BLaER1 (cell line): ENCODE data around the gene CRHR1.

ENCODE experiments used
- H3K27ac ChIP-seq: shearing (Covaris generic); formaldehyde crosslinking; 2 replicates; pipeline ENCODE4 v1.8.1; 2022
- H3K27me3 ChIP-seq: shearing (Covaris generic); formaldehyde crosslinking; 2 replicates; pipeline ENCODE4 v1.8.1; 2022
- H3K36me3 ChIP-seq: shearing (Covaris generic); formaldehyde crosslinking; 2 replicates; pipeline ENCODE4 v1.8.1; 2022
- H3K4me1 ChIP-seq: shearing (Covaris generic); formaldehyde crosslinking; 2 replicates; pipeline ENCODE4 v1.8.1; 2022
- H3K4me2 ChIP-seq: shearing (Covaris generic); formaldehyde crosslinking; 2 replicates; pipeline ENCODE4 v1.8.1; 2022
- H3K4me3 ChIP-seq: shearing (Covaris generic); formaldehyde crosslinking; 2 replicates; pipeline ENCODE4 v1.8.1; 2022
- H3K9ac ChIP-seq: shearing (Covaris generic); formaldehyde crosslinking; 2 replicates; pipeline ENCODE4 v1.8.1; 2022
- H3K9me3 ChIP-seq: shearing (Covaris generic); formaldehyde crosslinking; 2 replicates; pipeline ENCODE4 v1.8.1; 2022
- H4K20me1 ChIP-seq: shearing (Covaris generic); formaldehyde crosslinking; 2 replicates; pipeline ENCODE4 v1.8.1; 2022
- Cebpa-rat ChIP-seq: shearing (Covaris generic); IDR thresholded peaks from 2 replicates; pipeline ENCODE4 v1.8.1; 2022

CRHR1 gene

DNA sequence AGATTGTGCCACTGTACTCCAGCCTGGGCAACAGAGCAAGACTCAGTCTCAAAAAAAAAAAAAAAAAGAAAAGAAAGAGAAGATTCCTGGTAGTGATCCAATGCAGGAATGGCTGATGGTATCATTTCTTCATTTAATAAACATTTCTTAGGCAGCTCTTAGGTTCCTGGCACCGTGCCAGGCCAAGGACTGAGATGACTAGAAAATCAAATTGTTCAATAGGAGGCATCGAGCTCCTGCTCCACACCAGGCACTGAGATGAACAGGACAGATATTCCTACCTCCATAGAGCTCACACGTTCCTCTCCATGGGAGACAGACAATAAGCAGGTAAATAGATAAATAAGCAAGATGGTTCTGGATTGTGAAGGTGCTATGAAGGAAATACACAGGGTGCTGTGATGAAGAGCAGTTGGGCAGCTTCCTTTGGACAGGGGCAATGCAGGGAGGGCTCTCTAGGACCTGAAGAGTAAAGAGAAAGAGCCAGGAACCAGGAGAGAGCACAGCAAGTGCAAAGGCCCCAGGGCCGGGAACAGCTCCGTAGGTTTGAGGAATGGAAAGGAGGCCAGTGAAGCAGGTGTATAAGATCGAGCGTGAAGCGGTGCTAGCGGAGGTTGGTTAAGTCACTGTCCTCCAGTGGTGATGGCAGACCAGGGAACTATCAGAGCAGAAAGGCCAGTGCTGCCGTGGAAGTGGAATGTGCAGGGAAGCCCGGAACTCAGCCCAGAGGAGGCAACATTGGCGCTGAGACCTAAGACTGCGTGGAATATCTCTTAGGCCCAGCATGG is 26.5 kb upstream of the CRHR1 start:
- no peak overlapping the region for H3K9ac ChIP-seq
- H3K9me3 ChIP-seq = no peaks in the 10 kb centered on the region
- no peaks in the 10 kb centered on the region for H3K27me3 ChIP-seq
- H4K20me1 ChIP-seq = no peaks in the 10 kb centered on the region
- H3K4me3 ChIP-seq = no peak overlapping the region
- TF ChIP-seq Cebpa-rat = no peak
- no peak overlapping the region for H3K4me2 ChIP-seq
- H3K4me1 ChIP-seq = peaks cover 9% of the 10 kb centered on the region; the same call in 1 of the 2 replicates
- H3K36me3 ChIP-seq = no peaks in the 10 kb centered on the region
- no peak overlapping the region for H3K27ac ChIP-seq

DNA sequence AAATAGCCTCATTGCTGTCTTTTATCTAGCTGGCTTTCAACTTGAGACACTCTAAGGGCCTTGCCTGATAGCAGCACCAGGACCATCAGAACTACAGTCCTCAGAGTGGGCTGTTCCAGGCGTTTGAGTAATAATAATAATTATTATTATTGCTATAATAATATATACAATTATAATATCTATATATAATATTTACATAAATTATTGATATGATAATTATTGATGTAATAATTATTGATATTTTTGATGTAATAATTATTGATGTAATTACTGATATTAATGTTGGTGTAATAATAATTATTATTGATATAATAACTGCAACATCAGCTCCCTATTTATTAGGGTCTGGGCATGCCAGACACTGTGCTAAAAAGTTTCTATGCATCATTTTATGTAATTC is 25.6 kb upstream of the CRHR1 start:
- no peaks in the 10 kb centered on the region for H3K9me3 ChIP-seq
- peaks cover 9% of the 10 kb centered on the region; the same call in 1 of the 2 replicates for H3K4me1 ChIP-seq
- H3K4me3 ChIP-seq = no peak overlapping the region
- TF ChIP-seq Cebpa-rat = no peak
- H4K20me1 ChIP-seq = no peaks in the 10 kb centered on the region
- no peaks in the 10 kb centered on the region for H3K27me3 ChIP-seq
- H3K9ac ChIP-seq = no peak overlapping the region
- no peak overlapping the region for H3K4me2 ChIP-seq
- no peaks in the 10 kb centered on the region for H3K36me3 ChIP-seq
- no peak overlapping the region for H3K27ac ChIP-seq

DNA sequence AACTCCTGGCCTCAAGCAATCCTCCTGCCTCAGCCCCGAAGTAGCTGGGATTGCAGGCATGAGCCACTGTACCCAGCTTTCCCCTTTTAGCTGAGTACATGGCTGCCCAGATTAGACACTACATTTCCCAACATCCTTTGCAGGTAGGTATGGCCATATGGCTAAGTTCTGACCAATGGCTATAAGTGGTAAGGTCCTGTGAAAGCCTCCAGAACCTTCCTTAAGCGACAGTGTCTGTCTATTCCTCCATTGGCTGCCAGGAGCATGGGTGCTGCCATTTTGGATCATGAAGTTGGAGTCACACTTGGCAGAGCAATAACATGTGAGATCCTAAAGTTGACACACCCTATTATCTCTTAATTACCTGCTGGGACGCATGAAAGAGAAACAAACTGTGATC is 24.4 kb upstream of the CRHR1 start:
- Histone ChIP-seq H3K9ac (no peak overlapping the region), H3K9me3 (no peaks in the 10 kb centered on the region), H3K36me3 (no peaks in the 10 kb centered on the region), H3K4me3 (no peak overlapping the region), H3K27ac (no peak overlapping the region), H4K20me1 (no peaks in the 10 kb centered on the region), H3K4me1 (peaks cover 9% of the 10 kb centered on the region; the same call in 1 of the 2 replicates), H3K4me2 (no peak overlapping the region), H3K27me3 (no peaks in the 10 kb centered on the region)
- TF ChIP-seq Cebpa-rat = no peak

DNA sequence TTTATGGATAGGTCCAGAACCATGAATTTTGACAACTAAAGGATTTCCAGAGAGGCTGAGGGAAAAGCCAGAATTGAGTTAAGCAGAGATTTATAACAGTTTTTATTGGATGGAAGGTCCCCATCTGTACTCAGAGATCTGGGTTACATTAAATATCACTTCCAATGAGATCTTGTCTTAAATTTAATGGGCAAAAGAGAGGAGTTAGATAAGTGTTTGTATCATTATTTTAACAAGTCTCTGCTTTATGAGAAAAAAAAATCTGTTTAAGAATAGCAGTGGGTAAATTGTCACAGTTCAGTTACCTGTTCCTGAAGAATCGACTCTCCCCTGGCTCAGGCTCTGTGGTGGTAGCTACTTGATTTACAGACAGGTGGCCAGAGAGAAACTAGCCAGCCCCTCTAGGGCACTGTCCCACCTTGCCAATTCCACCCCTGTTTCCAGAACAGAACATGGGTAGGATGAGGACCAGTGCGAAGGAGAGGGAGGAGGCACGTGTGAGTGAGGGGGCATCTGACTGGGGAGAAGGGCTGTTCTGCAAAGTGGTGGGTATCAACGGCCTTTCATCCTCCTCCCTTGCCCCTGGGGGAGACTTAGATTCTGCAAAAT is 22.1 kb upstream of the CRHR1 start:
- TF ChIP-seq Cebpa-rat = no peak
- no peak overlapping the region for H3K27ac ChIP-seq
- no peak overlapping the region for H3K4me2 ChIP-seq
- H3K4me3 ChIP-seq = no peak overlapping the region
- no peaks in the 10 kb centered on the region for H3K36me3 ChIP-seq
- H4K20me1 ChIP-seq = no peaks in the 10 kb centered on the region
- no peaks in the 10 kb centered on the region for H3K9me3 ChIP-seq
- H3K9ac ChIP-seq = no peak overlapping the region
- no peaks in the 10 kb centered on the region; the same call in 1 of the 2 replicates for H3K4me1 ChIP-seq
- H3K27me3 ChIP-seq = no peaks in the 10 kb centered on the region

DNA sequence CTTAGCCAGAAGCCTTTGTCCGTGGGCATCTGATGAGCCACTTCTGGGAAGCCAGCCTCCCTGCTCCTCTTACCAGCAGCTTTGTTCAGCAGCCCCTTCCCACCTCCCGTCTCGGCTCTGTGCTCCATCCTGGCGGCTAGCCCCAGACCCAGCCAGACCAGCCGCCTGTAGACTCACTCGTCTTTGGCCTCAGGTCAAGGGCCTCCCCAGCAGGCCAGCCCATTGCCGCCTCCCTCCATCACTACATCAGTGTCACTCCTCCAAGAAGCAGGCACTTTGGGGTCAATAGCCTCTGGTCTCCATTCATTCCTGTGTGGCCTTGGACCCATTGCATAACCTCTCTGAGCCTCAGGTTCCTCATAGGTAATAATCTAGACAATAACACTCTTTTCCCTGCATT is 20.9 kb upstream of the CRHR1 start:
- Histone ChIP-seq H3K4me1 (no peaks in the 10 kb centered on the region; the same call in 1 of the 2 replicates), H3K27me3 (no peaks in the 10 kb centered on the region)

DNA sequence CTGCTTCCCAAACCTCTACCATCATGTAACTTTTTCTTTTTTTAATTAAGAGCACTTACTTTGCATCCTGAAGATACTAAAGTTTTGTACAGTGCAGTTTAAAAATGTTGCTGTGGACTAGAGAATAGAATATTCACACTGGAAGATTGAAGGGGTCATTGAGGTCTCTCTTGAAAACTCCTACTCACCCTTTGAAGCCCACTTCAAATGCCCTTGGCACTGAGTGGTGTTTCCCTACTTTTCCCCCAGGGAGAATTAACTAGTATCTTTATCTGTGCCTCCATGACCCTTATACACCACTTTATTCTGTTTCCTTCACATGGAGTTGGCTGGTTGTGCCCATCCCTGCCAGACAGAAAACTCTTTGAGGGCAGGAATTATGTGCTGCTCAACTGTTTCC is 19.6 kb upstream of the CRHR1 start:
- Histone ChIP-seq H3K9me3 (no peaks in the 10 kb centered on the region), H3K9ac (no peak overlapping the region), H3K36me3 (no peaks in the 10 kb centered on the region), H3K4me3 (no peak overlapping the region), H3K27ac (no peak overlapping the region), H4K20me1 (no peaks in the 10 kb centered on the region), H3K4me1 (no peaks in the 10 kb centered on the region; the same call in 1 of the 2 replicates), H3K4me2 (no peak overlapping the region), H3K27me3 (no peaks in the 10 kb centered on the region)
- no peak for TF ChIP-seq Cebpa-rat

More for the DNA sequence above, 20.9 kb upstream of the CRHR1 start:
- H3K36me3 ChIP-seq = no peaks in the 10 kb centered on the region
- no peak for TF ChIP-seq Cebpa-rat
- no peaks in the 10 kb centered on the region for H4K20me1 ChIP-seq
- no peaks in the 10 kb centered on the region for H3K9me3 ChIP-seq
- H3K27ac ChIP-seq = no peak overlapping the region
- H3K9ac ChIP-seq = no peak overlapping the region
- no peak overlapping the region for H3K4me3 ChIP-seq
- no peak overlapping the region for H3K4me2 ChIP-seq

DNA sequence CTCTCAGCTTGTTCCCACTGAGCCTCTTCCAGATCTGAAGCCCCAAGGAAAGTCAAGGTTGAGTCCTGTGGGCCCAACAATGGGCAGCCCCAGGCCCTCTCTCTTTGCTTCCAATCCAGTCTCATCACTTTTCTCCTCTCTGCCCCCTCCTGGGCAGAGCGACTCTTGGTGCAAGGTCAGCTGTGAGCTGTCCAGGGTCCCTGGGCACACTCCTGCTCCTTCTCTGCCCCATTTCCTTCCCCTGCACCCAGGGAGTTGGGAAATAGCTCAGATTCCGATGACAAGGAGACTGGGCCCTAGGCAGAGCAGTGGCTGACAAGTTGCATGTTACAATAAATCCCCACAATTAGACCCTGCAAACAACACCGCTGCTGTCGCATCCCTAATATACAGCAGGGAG is 16.1 kb upstream of the CRHR1 start:
- Histone ChIP-seq H3K9ac (no peak overlapping the region), H3K27me3 (no peaks in the 10 kb centered on the region), H3K4me1 (no peaks in the 10 kb centered on the region), H3K4me3 (no peak overlapping the region), H3K27ac (no peak overlapping the region), H3K9me3 (peaks cover 1% of the 10 kb centered on the region; the same call in 1 of the 2 replicates), H4K20me1 (no peaks in the 10 kb centered on the region), H3K36me3 (no peaks in the 10 kb centered on the region), H3K4me2 (no peak overlapping the region)
- TF ChIP-seq Cebpa-rat = no peak

DNA sequence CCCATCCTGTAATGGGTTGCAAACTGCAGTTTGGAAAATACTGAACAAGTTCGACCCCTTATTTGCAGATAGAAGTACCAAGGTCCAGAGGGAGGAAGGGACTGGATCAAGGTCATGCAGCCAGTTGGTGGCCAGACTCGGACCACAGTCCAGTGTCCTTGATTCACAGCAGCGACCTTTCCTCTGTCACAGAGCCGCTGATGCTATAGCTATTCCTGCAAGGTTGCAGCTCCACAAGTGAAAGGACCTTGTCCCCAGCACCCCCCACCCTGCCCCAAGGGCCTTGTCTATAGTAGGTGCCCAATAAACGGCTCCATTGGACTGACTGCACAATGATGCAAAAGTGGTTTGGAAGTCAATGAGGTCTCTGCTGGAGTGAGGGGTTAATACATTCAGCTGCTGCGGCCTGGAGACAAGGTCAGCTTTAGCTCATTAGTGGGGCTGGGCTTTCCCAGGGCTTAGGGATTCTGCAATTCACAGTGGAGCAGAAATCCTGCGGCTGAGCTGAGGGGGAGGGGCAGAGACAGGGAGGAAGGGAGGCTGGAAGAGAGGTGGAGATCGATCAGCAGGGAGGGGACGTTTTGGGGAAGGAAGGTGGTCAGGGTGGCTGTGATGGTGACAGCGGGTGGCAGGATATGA is 13.4 kb upstream of the CRHR1 start:
- no peak for TF ChIP-seq Cebpa-rat
- H3K36me3 ChIP-seq = no peaks in the 10 kb centered on the region
- no peak overlapping the region for H3K4me3 ChIP-seq
- H3K4me2 ChIP-seq = no peak overlapping the region
- peaks cover 4% of the 10 kb centered on the region; the same call in 1 of the 2 replicates for H3K9me3 ChIP-seq
- H3K27me3 ChIP-seq = no peaks in the 10 kb centered on the region
- no peaks in the 10 kb centered on the region for H3K4me1 ChIP-seq
- H4K20me1 ChIP-seq = no peaks in the 10 kb centered on the region
- no peak overlapping the region for H3K27ac ChIP-seq
- H3K9ac ChIP-seq = no peak overlapping the region

DNA sequence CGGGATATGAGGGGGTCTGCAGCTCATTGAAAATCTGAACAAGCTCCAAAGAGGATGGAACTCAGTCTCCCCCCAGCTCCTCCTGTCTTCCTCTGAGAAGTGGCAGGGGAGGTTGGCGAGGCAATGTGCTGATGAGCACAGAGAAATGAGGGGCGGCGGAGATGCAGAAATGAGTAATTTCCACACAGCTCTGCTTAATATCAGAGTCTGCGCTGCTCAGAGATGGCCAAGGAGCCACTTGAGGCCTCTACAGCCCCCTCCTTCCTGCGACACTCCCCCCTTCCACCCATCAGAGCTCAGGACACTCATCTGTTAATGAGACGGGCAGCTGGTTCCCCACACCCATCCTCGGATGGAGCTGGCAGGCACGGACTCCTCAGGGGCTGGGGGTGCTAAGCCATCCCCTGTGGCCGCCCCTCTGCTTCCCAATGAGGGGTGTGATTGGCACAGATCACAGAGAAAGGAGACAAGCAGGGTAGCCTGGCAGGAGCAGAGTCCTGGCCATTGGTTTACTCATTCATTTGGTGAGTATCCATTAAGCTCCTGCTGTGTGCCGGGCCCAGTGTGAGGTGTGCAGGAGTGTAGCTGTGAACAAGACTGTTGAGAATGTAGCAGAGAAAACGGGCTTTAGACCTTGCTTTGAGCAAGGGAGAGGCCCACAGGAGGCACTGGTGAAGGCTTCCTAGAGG is 12.7 kb upstream of the CRHR1 start:
- Histone ChIP-seq H4K20me1 (no peaks in the 10 kb centered on the region), H3K4me3 (no peak overlapping the region), H3K4me1 (no peaks in the 10 kb centered on the region), H3K9me3 (peaks cover 4% of the 10 kb centered on the region; the same call in 1 of the 2 replicates), H3K27ac (no peak overlapping the region), H3K4me2 (no peak overlapping the region), H3K9ac (no peak overlapping the region), H3K36me3 (no peaks in the 10 kb centered on the region), H3K27me3 (no peaks in the 10 kb centered on the region)
- no peak for TF ChIP-seq Cebpa-rat
